Endothelial cell of hepatic sinusoid (primary cell): Measurements from ENCODE around the gene TLR10.
"Not testable (repeated sequence)": the region's sequence is repeated elsewhere in the genome, so short reads cannot be mapped to it uniquely, and the experiment has no call there.

ENCODE experiments used
- in situ Hi-C: cut with HindIII; loops from 2 replicates; pipeline ENCODE4 v1.10.0; 2017; ENCODE audit warnings: low sequenced_read_pairs

TLR10 gene

GRCh38 chr4:38782452-38783108 is at the start of gene TLR10:
Gene TLR10, minus strand, starts transcription at chr4:38782990. Its CDS starts 7,400 bp downstream, at chr4:38775590.
- in situ Hi-C loops: loop anchor here (5.0 kb wide), 1 partner anchor 85 kb away; the partner anchor contains the start of gene FAM114A1

- in situ Hi-C loops: no loop called here
These were observed 49.4 kb upstream of the TLR10 start for GRCh38 chr4:38832206-38832605.

GRCh38 chr4:38831653-38832052 is 48.9 kb upstream of the TLR10 start:
- in situ Hi-C loops: no loop called here

- in situ Hi-C loops: no loop called here
These were observed 46.4 kb upstream of the TLR10 start for GRCh38 chr4:38829237-38829636.

- in situ Hi-C loops: no loop called here
These were observed 41.0 kb upstream of the TLR10 start for GRCh38 chr4:38823766-38824165.

GRCh38 chr4:38822748-38823303 is 40.0 kb upstream of the TLR10 start:
- in situ Hi-C loops: no loop called here

- in situ Hi-C loops: no loop called here
These were observed 38.9 kb upstream of the TLR10 start for GRCh38 chr4:38821739-38822138.

GRCh38 chr4:38820329-38821061 is 37.7 kb upstream of the TLR10 start:
- in situ Hi-C loops: no loop called here

- in situ Hi-C loops: no loop called here
These were observed 36.8 kb upstream of the TLR10 start for GRCh38 chr4:38819569-38819968.

GRCh38 chr4:38818441-38818976 is 35.7 kb upstream of the TLR10 start:
- in situ Hi-C loops: no loop called here

GRCh38 chr4:38815885-38816782 is 33.3 kb upstream of the TLR10 start:
- in situ Hi-C loops: no loop called here

GRCh38 chr4:38814386-38814785 is 31.6 kb upstream of the TLR10 start:
- in situ Hi-C loops: no loop called here

GRCh38 chr4:38811297-38811696 is 28.5 kb upstream of the TLR10 start:
- in situ Hi-C loops: no loop called here

GRCh38 chr4:38807462-38807861 is 24.7 kb upstream of the TLR10 start:
- in situ Hi-C loops: not testable (repeated sequence)

- in situ Hi-C loops: not testable (repeated sequence)
These were observed 23.5 kb upstream of the TLR10 start for GRCh38 chr4:38806251-38806650.

GRCh38 chr4:38805530-38806145 is 22.8 kb upstream of the TLR10 start:
- in situ Hi-C loops: no loop called here

- in situ Hi-C loops: no loop called here
These were observed 22.0 kb upstream of the TLR10 start, which contains the start of gene TLR1 for GRCh38 chr4:38804654-38805295. Gene TLR1, minus strand, starts transcription at chr4:38804791. Its CDS starts 5,960 bp downstream, at chr4:38798831.

- in situ Hi-C loops: no loop called here
These were observed 21.3 kb upstream of the TLR10 start for GRCh38 chr4:38803833-38804653.
